ENCODE measurements around the gene CRABP2. TPM values are rescaled to one million over a fixed set of nuclear protein-coding genes. Genes with fewer than 3 reads are reported as not detected.

CRABP2 gene
- total and polyA plus RNA-seq, 2 donors (not counting 3 experiments of a cell fraction or from before 2014, with no cell fraction given), result 0.32 to 1.0 TPM

DNA sequence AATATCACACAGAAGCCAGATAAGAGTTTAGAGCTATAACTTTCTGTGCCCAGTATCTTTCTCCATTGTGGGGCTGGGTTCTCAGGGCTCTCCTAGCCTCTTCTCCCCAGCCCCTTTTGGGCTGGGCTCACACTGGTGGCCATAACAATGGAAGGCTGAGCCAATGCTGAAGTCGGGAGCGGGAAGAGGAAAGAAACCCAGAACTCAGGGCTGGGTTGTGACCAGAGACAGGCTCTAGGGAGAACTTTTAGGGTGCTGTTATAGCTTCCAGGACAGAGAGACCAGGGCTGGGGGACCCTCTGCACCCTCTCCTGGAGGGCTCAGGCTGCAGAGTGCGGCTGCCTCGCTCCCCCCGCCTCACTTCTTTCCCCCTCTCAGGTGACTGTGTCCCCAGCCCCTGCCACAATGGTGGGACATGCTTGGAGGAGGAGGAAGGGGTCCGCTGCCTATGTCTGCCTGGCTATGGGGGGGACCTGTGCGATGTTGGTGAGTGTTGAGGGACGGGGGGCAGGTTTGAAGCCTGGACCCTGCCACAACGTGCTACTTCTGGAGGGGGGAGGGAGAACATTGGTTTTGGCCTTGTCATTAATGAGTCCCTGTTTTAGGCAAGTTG, 49.4 kb downstream of the CRABP2 start:
- ChIA-PET CTCF (interaction anchor here (0.8 to 8.7 kb wide), 8 partner anchors 13 to 175 kb away, joined by 3 to 237 read pairs (median 8); partner anchors contain the start of genes HAPLN2 and NES), POLR2A (no interaction called here)
- H4K20me1 ChIP-seq (replicated peaks; ENCODE audit: control insufficient read depth, extremely low read depth, insufficient read depth, low read length), result no peaks in the 10 kb centered on the region
- no peaks in the 10 kb centered on the region for H3K9me1 ChIP-seq (replicated peaks; ENCODE audit: control insufficient read depth, extremely low read depth, insufficient read depth, low read length)
- no peaks in the 10 kb centered on the region for H3K9me3 ChIP-seq (replicated peaks; ENCODE audit: control insufficient read depth, insufficient read depth, low read length)
- H3K9ac ChIP-seq (replicated peaks; ENCODE audit: extremely low read depth, insufficient read depth, low read length), result no peak overlapping the region
- H3K36me3 ChIP-seq (ENCODE audit: control insufficient read depth in 2 of 2, extremely low read depth in 1 of 2, insufficient read depth in 2 of 2, low read length in 2 of 2), result no peaks in the 10 kb centered on the region
- TF ChIP-seq MYC (IDR thresholded peaks at IDR 0.05; ENCODE audit: low read depth, low read length) (no peak), JUN (IDR thresholded peaks at IDR 0.05; ENCODE audit: borderline replicate concordance, insufficient read depth, insufficient read length, low read depth) (no peak), POLR2AphosphoS5 (IDR thresholded peaks at IDR 0.05; ENCODE audit: insufficient read depth, low read depth, low read length) (no peak), FOS (IDR thresholded peaks at IDR 0.05; ENCODE audit: borderline replicate concordance, insufficient read depth, low read length) (no peak), GATA2 (IDR thresholded peaks at IDR 0.05; ENCODE audit: insufficient read depth, insufficient read length, low read depth, low read length) (no peak), POLR2A (IDR thresholded peaks at IDR 0.05; ENCODE audit: low read depth, low read length) (no peak), EZH2 (IDR thresholded peaks at IDR 0.05; ENCODE audit: borderline replicate concordance, low read depth, low read length, severe bottlenecking) (no peak)
- TF ChIP-seq, protein P1, sequence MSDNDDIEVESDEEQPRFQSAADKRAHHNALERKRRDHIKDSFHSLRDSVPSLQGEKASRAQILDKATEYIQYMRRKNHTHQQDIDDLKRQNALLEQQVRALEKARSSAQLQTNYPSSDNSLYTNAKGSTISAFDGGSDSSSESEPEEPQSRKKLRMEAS (IDR thresholded peaks at IDR 0.05; ENCODE audit: insufficient read depth, insufficient read length), result no peak
- TF ChIP-seq, protein P2, sequence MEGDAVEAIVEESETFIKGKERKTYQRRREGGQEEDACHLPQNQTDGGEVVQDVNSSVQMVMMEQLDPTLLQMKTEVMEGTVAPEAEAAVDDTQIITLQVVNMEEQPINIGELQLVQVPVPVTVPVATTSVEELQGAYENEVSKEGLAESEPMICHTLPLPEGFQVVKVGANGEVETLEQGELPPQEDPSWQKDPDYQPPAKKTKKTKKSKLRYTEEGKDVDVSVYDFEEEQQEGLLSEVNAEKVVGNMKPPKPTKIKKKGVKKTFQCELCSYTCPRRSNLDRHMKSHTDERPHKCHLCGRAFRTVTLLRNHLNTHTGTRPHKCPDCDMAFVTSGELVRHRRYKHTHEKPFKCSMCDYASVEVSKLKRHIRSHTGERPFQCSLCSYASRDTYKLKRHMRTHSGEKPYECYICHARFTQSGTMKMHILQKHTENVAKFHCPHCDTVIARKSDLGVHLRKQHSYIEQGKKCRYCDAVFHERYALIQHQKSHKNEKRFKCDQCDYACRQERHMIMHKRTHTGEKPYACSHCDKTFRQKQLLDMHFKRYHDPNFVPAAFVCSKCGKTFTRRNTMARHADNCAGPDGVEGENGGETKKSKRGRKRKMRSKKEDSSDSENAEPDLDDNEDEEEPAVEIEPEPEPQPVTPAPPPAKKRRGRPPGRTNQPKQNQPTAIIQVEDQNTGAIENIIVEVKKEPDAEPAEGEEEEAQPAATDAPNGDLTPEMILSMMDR (IDR thresholded peaks at IDR 0.05; ENCODE audit: extremely low read depth in 1 of 2, insufficient read depth in 1 of 2, low read depth in 1 of 2, low read length in 2 of 2), result no peak
- no peak overlapping the region for H3K4me3 ChIP-seq (replicated peaks in 1 of 3; ENCODE audit: insufficient read depth in 1 of 3, low read depth in 1 of 3, low read length in 3 of 3)
- no TSS peak for BruUV-seq (replicated peaks)
- H3K27me3 ChIP-seq (ENCODE audit: control insufficient read depth in 2 of 2, insufficient read depth in 2 of 2, low read length in 2 of 2), result peaks cover 3 to 9% of the 10 kb centered on the region in 2 experiments
- intact Hi-C loops (cut with micrococcal nuclease), result no loop called here
- H3K27ac ChIP-seq (ENCODE audit: insufficient read depth, low read depth, low read length), result no peak overlapping the region
- H3K4me1 ChIP-seq (ENCODE audit: control insufficient read depth, extremely low read depth, insufficient read depth, low read length), result peaks cover 28% of the 10 kb centered on the region
- FAIRE-seq (no peak), DNase-seq (ENCODE audit: low read depth, low spot score) (no peak)
- H3K79me2 ChIP-seq (ENCODE audit: control insufficient read depth, insufficient read depth, low read length), result no peaks in the 10 kb centered on the region
- H2AFZ ChIP-seq (ENCODE audit: low read depth, low read length), result no peak overlapping the region
- dilution Hi-C loops (cut with MboI; ENCODE audit: extremely low pct_ligation_motif_present, low sequenced_read_pairs), result no loop called here
- no peak overlapping the region for H3K4me2 ChIP-seq (ENCODE audit: insufficient read depth, low read length)

All from endothelial cell of umbilical vein (primary cell).